ENCODE results near the gene GLI3. TPM values are rescaled to one million over a fixed set of nuclear protein-coding genes. Genes with fewer than 3 reads are reported as not detected.

GLI3 gene
- total and polyA plus RNA-seq, 2 of the 4 experiments (the other 2 are of a cell fraction) = 1.3 to 3.9 TPM

GRCh38 chr7:42096681-42097561 is 140.1 kb downstream of the GLI3 start:
- Histone ChIP-seq H4K91ac (ENCODE audit: insufficient read depth, low read depth, low read length) (peak overlapping the region; percentile 26), H3K4ac (ENCODE audit: low read depth, low read length) (peak overlapping the region; percentile 26), H3K56ac (ENCODE audit: extremely low read depth, insufficient read depth, low read length) (no peak overlapping the region), H3K4me1 (ENCODE audit: control insufficient read depth, insufficient read depth, low read length) (peaks cover 34% of the 10 kb centered on the region), H3K79me1 (ENCODE audit: low read depth in 1 of 2, low read length in 2 of 2) (peaks cover 0 to 40% of the 10 kb centered on the region in 2 experiments; a peak in 2 of 4 replicates), H3K9ac (ENCODE audit: low read depth, low read length) (peak overlapping the region; percentile 39; the same call in 1 of the 2 replicates), H2AK9ac (replicated peaks; ENCODE audit: low read depth, low read length, poor library complexity) (no peak overlapping the region), H4K8ac (ENCODE audit: low read depth in 2 of 2, low read length in 2 of 2) (peak overlapping the region in 1 of 2 experiments; percentile 18; a peak in 2 of 4 replicates), H3K18ac (ENCODE audit: low read depth, low read length) (peak overlapping the region; percentile 27; the same call in 1 of the 2 replicates), H3K36me3 (ENCODE audit: control insufficient read depth, insufficient read depth, low read length) (no peaks in the 10 kb centered on the region; the same call in 1 of the 2 replicates), H4K5ac (ENCODE audit: low read depth, low read length) (peak overlapping the region; percentile 40), H4K20me1 (ENCODE audit: insufficient read depth, low read length) (0 out of 2 replicates have a peak, but pooled peaks cover 6% of the 10 kb centered on the region), H2BK15ac (ENCODE audit: low read depth, low read length) (no peak overlapping the region; the same call in 2 of the 3 replicates), H3K14ac (replicated peaks; ENCODE audit: low read depth, low read length) (0 out of 2 replicates have a peak overlapping the region, but pooled peaks have one; percentile 0), H2AK5ac (ENCODE audit: low read depth, low read length) (peak overlapping the region; percentile 30), H2BK5ac (ENCODE audit: low read depth, low read length, poor library complexity, severe bottlenecking) (no peak overlapping the region), H2BK20ac (ENCODE audit: low read depth, low read length) (peak overlapping the region; percentile 2; the same call in 1 of the 2 replicates), H3K9me1 (ENCODE audit: insufficient read depth, low read length) (peaks cover 22% of the 10 kb centered on the region; the same call in 1 of the 2 replicates), H3K27ac (ENCODE audit: insufficient read depth, low read length) (peak overlapping the region; percentile 56; the same call in 1 of the 2 replicates), H2BK120ac (ENCODE audit: low read depth, low read length) (peak overlapping the region; percentile 1; the same call in 1 of the 2 replicates), H3K4me2 (ENCODE audit: low read depth, low read length) (no peak overlapping the region; the same call in 1 of the 2 replicates), H2AFZ (replicated peaks; ENCODE audit: low read length, poor library complexity) (peak overlapping the region; percentile 6), H3K27me3 (ENCODE audit: control insufficient read depth, insufficient read depth, low read length) (no peaks in the 10 kb centered on the region), H3K4me3 (ENCODE audit: insufficient read depth, low read depth, low read length) (no peak overlapping the region), H3K23ac (ENCODE audit: low read depth, low read length) (no peak overlapping the region), H3K9me3 (ENCODE audit: control insufficient read depth, insufficient read depth, low read length) (no peaks in the 10 kb centered on the region)
- ATAC-seq (ENCODE audit: low read depth) = peak; percentile 25
- POLR2A ChIA-PET (ENCODE audit: unreplicated experiment) = no interaction called here
- intact Hi-C loops (cut with micrococcal nuclease) (loop anchor here (5.0 kb wide), 1 partner anchor 135 kb away; no protein-coding TSS in a partner anchor), dilution Hi-C loops (cut with HindIII; ENCODE audit: low sequenced_read_pairs, unreplicated experiment) (no loop called here), in situ Hi-C loops (cut with MboI; ENCODE audit: low sequenced_read_pairs) (no loop called here)
- 29% methylated on average over 1 of the region's 11 CpGs; no CpG with 5 or more reads in 1 of the 2 experiments for WGBS, 2 experiments (ENCODE audit: extremely low coverage in 2 of 2, insufficient read length in 1 of 2)
- TF ChIP-seq RAD21 (IDR thresholded peaks at IDR 0.05; ENCODE audit: low read length) = no peak
- no TSS peak for BruUV-seq (replicated peaks)
- CTCF ChIA-PET = interaction anchor here (1.0 kb wide), 1 partner anchor 154 kb away, joined by 5 read pairs; no protein-coding TSS in a partner anchor
- DNase-seq = peak; percentile 53

Data from IMR-90 (cell line).